Measurements from ENCODE around the gene C10orf143. TPM values are rescaled to one million over a fixed set of nuclear protein-coding genes. Genes with fewer than 3 reads are reported as not detected.

C10orf143 gene
- total and polyA plus RNA-seq, 2 experiments from 2014 or later, result 0.21 to 3.7 TPM

GRCh38 chr10:130018730-130019185, 91.9 kb downstream of the C10orf143 start:
- Histone ChIP-seq H3K9me2 (ENCODE audit: insufficient read depth) (no peaks in the 10 kb centered on the region), H3K4me3 (no peak overlapping the region), H4K20me1 (replicated peaks; ENCODE audit: insufficient read depth) (no peaks in the 10 kb centered on the region), H3K27ac (ENCODE audit: low read depth) (no peak overlapping the region), H2AFZ (no peak overlapping the region), H3K27me3 (ENCODE audit: insufficient read depth) (no peaks in the 10 kb centered on the region), H3K36me3 (ENCODE audit: insufficient read depth) (no peaks in the 10 kb centered on the region), H3K79me2 (replicated peaks; ENCODE audit: insufficient read depth) (no peaks in the 10 kb centered on the region), H3F3A (replicated peaks; ENCODE audit: low read depth) (no peaks in the 10 kb centered on the region), H3K4me1 (ENCODE audit: insufficient read depth) (no peaks in the 10 kb centered on the region), H3K4me2 (no peak overlapping the region)
- DNase-seq (ENCODE audit: low spot score), result no peak
- H3K36me3 Mint-ChIP-seq (ENCODE audit: low read depth), result no peaks in the 10 kb centered on the region
- ATAC-seq, result no peak
- H3K4me1 Mint-ChIP-seq, result no peaks in the 10 kb centered on the region; the same call in 2 of the 3 replicates
- no peak overlapping the region for H3K4me3 Mint-ChIP-seq
- peaks cover 13% of the 10 kb centered on the region for H3K27me3 Mint-ChIP-seq (ENCODE audit: insufficient read depth, low read depth, poor library complexity)
- no peaks in the 10 kb centered on the region for H3K9me3 Mint-ChIP-seq
- H3K27ac Mint-ChIP-seq, result no peak overlapping the region
- TF ChIP-seq POLR2AphosphoS5 (IDR thresholded peaks at IDR 0.05; ENCODE audit: low read depth) (no peak), EZH2 (IDR thresholded peaks at IDR 0.05; ENCODE audit: low read depth, unreplicated experiment) (no peak), NANOG (IDR thresholded peaks at IDR 0.05; ENCODE audit: borderline replicate concordance) (no peak), CTCF (conservative IDR thresholded peaks at IDR 0.05; ENCODE audit: low read depth in 2 of 2) (no peak), EZH2phosphoT487 (IDR thresholded peaks at IDR 0.05; ENCODE audit: unreplicated experiment) (no peak), STAT1 (IDR thresholded peaks at IDR 0.05; ENCODE audit: unreplicated experiment) (no peak), ZNF331 (CRISPR knock-in tag; IDR thresholded peaks at IDR 0.05; ENCODE audit: low read depth) (no peak), JUNB (IDR thresholded peaks at IDR 0.05; ENCODE audit: unreplicated experiment) (no peak), ZNF114 (CRISPR knock-in tag; IDR thresholded peaks at IDR 0.05) (no peak), CREB1 (CRISPR knock-in tag; IDR thresholded peaks at IDR 0.05; ENCODE audit: low read depth) (no peak), ZNF462 (CRISPR knock-in tag; IDR thresholded peaks at IDR 0.05) (no peak), REST (IDR thresholded peaks at IDR 0.05; ENCODE audit: unreplicated experiment) (no peak), ETS1 (IDR thresholded peaks at IDR 0.05) (no peak)

Data from GM23338 (cell line).